NCI-H446 treated with DMSO at 0.1 percent for 48 hours (cell line): ENCODE results near the gene GP5.

Experiments
- DNase-seq: peaks from one replicate; lab custom pipeline; 2025; lab: John Stamatoyannopoulos, UW

GP5 gene

GRCh38 chr3:194397757-194398312 is 1.2 kb downstream of the GP5 start:
- DNase-seq, result no peak

- DNase-seq, result no peak
These were observed 2.0 kb downstream of the GP5 start for GRCh38 chr3:194396859-194397756.

- no peak for DNase-seq
These were observed 2.6 kb downstream of the GP5 start for GRCh38 chr3:194396539-194396858.

- no peak for DNase-seq
These were observed 3.1 kb downstream of the GP5 start for GRCh38 chr3:194395778-194396538.

- DNase-seq, result no peak
These were observed 3.9 kb downstream of the GP5 start for GRCh38 chr3:194395212-194395611.

- DNase-seq, result no peak
These were observed 6.5 kb downstream of the GP5 start for GRCh38 chr3:194392576-194392975.

GRCh38 chr3:194390835-194391234 is 8.2 kb downstream of the GP5 start:
- no peak for DNase-seq

- DNase-seq, result no peak
These were observed 9.8 kb downstream of the GP5 start for GRCh38 chr3:194389269-194389668.

- no peak for DNase-seq
These were observed 11.1 kb downstream of the GP5 start for GRCh38 chr3:194387926-194388418.

- DNase-seq, result no peak
These were observed 11.8 kb downstream of the GP5 start for GRCh38 chr3:194387276-194387675.

GRCh38 chr3:194386648-194387047 is 12.4 kb downstream of the GP5 start:
- DNase-seq, result no peak

- DNase-seq, result no peak
These were observed 13.0 kb downstream of the GP5 start for GRCh38 chr3:194386066-194386465.

GRCh38 chr3:194384569-194385001 is 14.5 kb downstream of the GP5 start:
- DNase-seq, result no peak

- DNase-seq, result no peak
These were observed 14.9 kb downstream of the GP5 start for GRCh38 chr3:194384156-194384555.

GRCh38 chr3:194383276-194383940 is 15.7 kb downstream of the GP5 start:
- DNase-seq, result no peak

GRCh38 chr3:194382892-194383223 is 16.2 kb downstream of the GP5 start:
- DNase-seq, result no peak

- no peak for DNase-seq
These were observed 16.7 kb downstream of the GP5 start for GRCh38 chr3:194382196-194382891.

GRCh38 chr3:194381460-194381875 is 17.6 kb downstream of the GP5 start:
- DNase-seq, result no peak

GRCh38 chr3:194380326-194380725 is 18.7 kb downstream of the GP5 start:
- no peak for DNase-seq

- DNase-seq, result no peak
These were observed 19.4 kb downstream of the GP5 start for GRCh38 chr3:194379651-194380050.

- no peak for DNase-seq
These were observed 19.8 kb downstream of the GP5 start for GRCh38 chr3:194379231-194379630.

- DNase-seq, result no peak
These were observed 21.4 kb downstream of the GP5 start for GRCh38 chr3:194377708-194378107.
